Transverse colon (tissue), 4 donors: Measurements from ENCODE around the gene ENOPH1. TPM values are rescaled to one million over a fixed set of nuclear protein-coding genes. Genes with fewer than 3 reads are reported as not detected.
A peak's percentile ranks its signal among the peaks of the same experiment; 100 is the strongest.

Source experiments
- DNase-seq: peaks from one replicate; pipeline ENCODE4 v3.0.0-alpha.2; 2019
- H3K27ac ChIP-seq, 4 donors: fragments of 200-600 bp; sonication (generic); 2 replicates each; pipeline ENCODE4 v1.5.1; 2016 to 2018; ENCODE audit warnings: inconsistent platforms in 4 of 4
- H3K27me3 ChIP-seq: fragments of 200-600 bp; sonication (generic); 2 replicates; pipeline ENCODE4 v1.5.1; 2017; ENCODE audit warnings: inconsistent platforms
- H3K36me3 ChIP-seq, 4 donors: fragments of 200-600 bp; sonication (generic); 2 replicates each; pipeline ENCODE4 v1.5.1; 2017 to 2019; ENCODE audit warnings: inconsistent platforms in 4 of 4
- H3K4me1 ChIP-seq, 4 donors: fragments of 200-600 bp; sonication (generic); 2 replicates each; pipeline ENCODE4 v1.5.1; 2017 to 2020; ENCODE audit warnings: inconsistent platforms in 4 of 4
- H3K4me3 ChIP-seq, 4 donors: fragments of 200-600 bp; sonication (generic); 1 replicate in 1 of 4; 2 replicates in 3 of 4; pipeline versions ENCODE4 v1.5.1 to v1.6.1; 2017 to 2019; ENCODE audit warnings: inconsistent platforms in 4 of 4
- H3K9me3 ChIP-seq, 2 donors: fragments of 200-600 bp; sonication (generic); 2 replicates each; pipeline ENCODE4 v1.5.1; 2017 to 2019; ENCODE audit warnings: inconsistent platforms in 2 of 2
- CTCF ChIP-seq, 5 experiments: fragments of 200-600 bp in 3 of 5; fragments of 450-650 bp in 2 of 5; sonication (generic) in 3 of 5; IDR thresholded peaks; 1 replicate in 2 of 5; 2 replicates in 3 of 5; pipeline ENCODE4 v1.5.1; 2016 to 2017; ENCODE audit warnings: antibody characterized with exemption in 5 of 5, inconsistent platforms in 3 of 5, mild to moderate bottlenecking in 2 of 5, moderate library complexity in 1 of 5
- EP300 ChIP-seq: sonication (generic); formaldehyde crosslinking; IDR thresholded peaks from one replicate; pipeline ENCODE4 v1.6.1; 2017; ENCODE audit warnings: antibody characterized with exemption, low read depth
- POLR2A ChIP-seq: fragments of 450-650 bp; IDR thresholded peaks from one replicate; pipeline ENCODE4 v1.6.1; 2016; ENCODE audit warnings: antibody characterized with exemption, mild to moderate bottlenecking, moderate library complexity
- POLR2AphosphoS5 ChIP-seq, 3 donors: sonication (generic); formaldehyde crosslinking; IDR thresholded peaks; one replicate each; pipeline ENCODE4 v1.6.1; 2016; ENCODE audit warnings: antibody characterized with exemption in 3 of 3
- WGBS, 2 donors: methylation state at CpG; one replicate each; pipeline ENCODE4 v1.1.5; 2018; ENCODE audit warnings: low coverage in 1 of 2; 5-methylcytosine and 5-hydroxymethylcytosine counted together
- in situ Hi-C, 4 donors: fragments of 200-750 bp; cut with MboI; loops; one replicate each; pipeline versions ENCODE4 v1.15.0 to v1.15.1; 2017; ENCODE audit warnings: low sequenced_read_pairs in 3 of 4, low pct_ligation_motif_present in 1 of 4, low pct_unique_long_range_greater_than_20kb in 1 of 4
- intact Hi-C: fragments of 100-400 bp; cut with DNase I; formaldehyde crosslinking; loops from one replicate; pipeline ENCODE4 v1.15.1; 2023; ENCODE audit warnings: low total_unique reads
- total RNA-seq, 4 donors: library from RNA; depleted of rRNA; stranded (reverse); fragments of >200 nt; gene quantifications; one replicate each; pipeline ENCODE4 v1.1.0, GENCODE V29; 2016

ENOPH1 gene
- total RNA-seq, 4 donors from 2014 or later = 0.75 to 21.5 (median 15.8) TPM

- intact Hi-C loops = no loop called here
- Histone ChIP-seq H3K9me3 (no peaks in the 10 kb centered on the region), H3K27ac (peak overlapping the region; percentile 97 to 100 (median 98)), H3K4me3 (peak overlapping the region; percentile 45 to 93 (median 64)), H3K27me3 (no peaks in the 10 kb centered on the region), H3K4me1 (peaks cover 17 to 49% (median 25%) of the 10 kb centered on the region in 4 donors), H3K36me3 (peaks cover 0 to 38% (median 18%) of the 10 kb centered on the region in 4 donors)
- in situ Hi-C loops = loop anchor here in 2 of 4 donors (5.0 to 10.0 kb wide), 2 partner anchors 51 to 54 kb away; partner anchors contain the start of gene HNRNPD (in 1 of the 2)
- no peak for DNase-seq
- TF ChIP-seq CTCF (IDR thresholded peaks at IDR 0.05) = no peak
- no peak for TF ChIP-seq POLR2A
- TF ChIP-seq POLR2AphosphoS5 (IDR thresholded peaks at IDR 0.05) = no peak
- no peak for TF ChIP-seq EP300
- 0% methylated on average over 3 to 14 of the region's 14 CpGs for WGBS, 2 donors
Measured at GRCh38 chr4:82428526-82428968, 1.8 kb upstream of the ENOPH1 start.

GRCh38 chr4:82428969-82429727 is 1.2 kb upstream of the ENOPH1 start:
- intact Hi-C loops (loop anchor here (1.0 kb wide), 1 partner anchor 55 kb away; no protein-coding TSS in a partner anchor), in situ Hi-C loops (loop anchor here in 2 of 4 donors (5.0 to 10.0 kb wide), 2 partner anchors 52 to 54 kb away; partner anchors contain the start of gene HNRNPD (in 1 of the 2))
- DNase-seq = peak; percentile 95
- H3K27me3 ChIP-seq = no peaks in the 10 kb centered on the region
- no peaks in the 10 kb centered on the region for H3K9me3 ChIP-seq
- peak overlapping the region; percentile 97 to 100 (median 98) for H3K27ac ChIP-seq
- H3K36me3 ChIP-seq = peaks cover 0 to 32% (median 15%) of the 10 kb centered on the region in 4 donors
- 1% methylated on average over 77 of the region's 83 CpGs; no CpG with 5 or more reads in 1 of the 2 donors for WGBS, 2 donors
- peak; percentile 13 for TF ChIP-seq EP300
- TF ChIP-seq CTCF (IDR thresholded peaks at IDR 0.05) = peak; percentile 47 to 98 (median 96)
- peak; percentile 86 for TF ChIP-seq POLR2A
- TF ChIP-seq POLR2AphosphoS5 (IDR thresholded peaks at IDR 0.05) = peak; percentile 72 to 94 (median 93)
- peaks cover 17 to 49% (median 25%) of the 10 kb centered on the region in 4 donors for H3K4me1 ChIP-seq
- H3K4me3 ChIP-seq = peak overlapping the region; percentile 62 to 94 (median 80)

- no peak for DNase-seq
- 0% methylated on average over 52 of the region's 58 CpGs; no CpG with 5 or more reads in 1 of the 2 donors for WGBS, 2 donors
- H3K36me3 ChIP-seq = peaks cover 0 to 26% (median 12%) of the 10 kb centered on the region in 4 donors
- intact Hi-C loops = loop anchor here (1.0 kb wide), 1 partner anchor 55 kb away; no protein-coding TSS in a partner anchor
- no peak for TF ChIP-seq POLR2AphosphoS5 (IDR thresholded peaks at IDR 0.05)
- TF ChIP-seq EP300 = no peak
- no peak for TF ChIP-seq CTCF (IDR thresholded peaks at IDR 0.05)
- TF ChIP-seq POLR2A = no peak
- H3K9me3 ChIP-seq = no peaks in the 10 kb centered on the region
- H3K27ac ChIP-seq = peak overlapping the region; percentile 97 to 100 (median 98)
- peaks cover 17 to 49% (median 25%) of the 10 kb centered on the region in 4 donors for H3K4me1 ChIP-seq
- peak overlapping the region; percentile 62 to 94 (median 80) for H3K4me3 ChIP-seq
- H3K27me3 ChIP-seq = no peaks in the 10 kb centered on the region
- in situ Hi-C loops = loop anchor here in 3 of 4 donors (5.0 to 10.0 kb wide), 2 partner anchors 52 to 55 kb away; partner anchors contain the start of gene HNRNPD (in 2 of the 3)
Measured at GRCh38 chr4:82429728-82430192, 630 bp upstream of the ENOPH1 start.
